DND-41 (cell line): ENCODE measurements around the gene TMEM184B.
A peak's percentile ranks its signal among the peaks of the same experiment; 100 is the strongest.

ENCODE experiments used
- ATAC-seq: fragments of 200-7000 bp; cut with Tn5 transposase; 3 replicates; pipeline ENCODE4 v1.9.1; 2021; ENCODE audit warnings: low read depth; ENCODE audit not compliant: insufficient read depth
- DNase-seq: peaks from one replicate; pipeline ENCODE4 v3.0.0-alpha.2; 2020
- H2AFZ ChIP-seq: 2 replicates; pipeline ENCODE4 v1.6.0; 2012; ENCODE audit warnings: low read depth, low read length
- H3K27ac ChIP-seq: 2 replicates; pipeline ENCODE4 v1.5.1; 2012; ENCODE audit warnings: low read length, inconsistent platforms
- H3K27me3 ChIP-seq: fragments of 200-600 bp; sonication (generic); 2 replicates; pipeline ENCODE4 v1.6.0; 2012; ENCODE audit warnings: low read length, mild to moderate bottlenecking, inconsistent platforms; ENCODE audit not compliant: insufficient read depth, poor library complexity
- H3K36me3 ChIP-seq: 2 replicates; pipeline ENCODE4 v1.5.1; 2012; ENCODE audit warnings: low read length, inconsistent platforms; ENCODE audit not compliant: insufficient read depth
- H3K4me1 ChIP-seq: 2 replicates; pipeline ENCODE4 v1.5.1; 2012; ENCODE audit warnings: mild to moderate bottlenecking, low read length; ENCODE audit not compliant: insufficient read depth
- H3K4me2 ChIP-seq: 2 replicates; pipeline ENCODE4 v1.6.0; 2012; ENCODE audit warnings: mild to moderate bottlenecking, moderate library complexity, low read length, inconsistent platforms; ENCODE audit not compliant: insufficient read depth
- H3K4me3 ChIP-seq, 2 experiments: fragments of 200-600 bp in 1 of 2; shearing (Covaris generic) in 1 of 2; 2 replicates each; pipeline ENCODE4 v1.5.1; 2012 to 2016; ENCODE audit warnings: inconsistent platforms in 2 of 2, low read length in 2 of 2, mild to moderate bottlenecking in 2 of 2, low read depth in 1 of 2, moderate library complexity in 1 of 2
- H3K79me2 ChIP-seq: 2 replicates; pipeline ENCODE4 v1.6.0; 2012; ENCODE audit warnings: low read length, inconsistent platforms; ENCODE audit not compliant: insufficient read depth
- H3K9ac ChIP-seq: 2 replicates; pipeline ENCODE4 v1.6.0; 2012; ENCODE audit warnings: low read depth, mild to moderate bottlenecking, inconsistent platforms, low read length, moderate library complexity
- H3K9me3 ChIP-seq: 2 replicates; pipeline ENCODE4 v1.5.1; 2012; ENCODE audit warnings: low read length, moderate library complexity, mild to moderate bottlenecking, inconsistent platforms; ENCODE audit not compliant: insufficient read depth, severe bottlenecking
- H4K20me1 ChIP-seq: 2 replicates; pipeline ENCODE4 v1.6.0; 2012; ENCODE audit warnings: low read length; ENCODE audit not compliant: insufficient read depth
- CTCF ChIP-seq: IDR thresholded peaks from 2 replicates; pipeline ENCODE4 v1.5.1; 2012; ENCODE audit warnings: borderline replicate concordance, low read length, moderate library complexity, mild to moderate bottlenecking; ENCODE audit not compliant: poor library complexity, severe bottlenecking; ENCODE audit errors: extremely low read depth
- EZH2 ChIP-seq: IDR thresholded peaks from 3 replicates; pipeline ENCODE4 v1.6.1; 2012; ENCODE audit warnings: borderline replicate concordance, low read depth, mild to moderate bottlenecking, moderate library complexity, low read length, inconsistent platforms; ENCODE audit not compliant: severe bottlenecking

Gene TMEM184B

GRCh38 chr22:38313384-38313955 lies 40.7 kb upstream of the TMEM184B start:
- peaks cover 66% of the 10 kb centered on the region for H3K4me1 ChIP-seq
- peaks cover 72% of the 10 kb centered on the region for H4K20me1 ChIP-seq
- H3K9ac ChIP-seq, result no peak overlapping the region
- ATAC-seq, result no peak
- H3K27me3 ChIP-seq, result no peaks in the 10 kb centered on the region
- peak overlapping the region; percentile 13; the same call in 1 of the 2 replicates for H3K27ac ChIP-seq
- H3K4me3 ChIP-seq, result peak overlapping the region in 1 of 2 experiments; percentile 26; a peak in 1 of 4 replicates
- TF ChIP-seq CTCF, result no peak
- TF ChIP-seq EZH2, result no peak
- peak overlapping the region; percentile 69; the same call in 1 of the 2 replicates for H3K4me2 ChIP-seq
- H2AFZ ChIP-seq, result no peak overlapping the region
- H3K79me2 ChIP-seq, result peaks cover 90% of the 10 kb centered on the region
- H3K36me3 ChIP-seq, result peaks cover 64% of the 10 kb centered on the region
- DNase-seq, result peak; percentile 17
- no peaks in the 10 kb centered on the region for H3K9me3 ChIP-seq

- Histone ChIP-seq H3K4me1 (peaks cover 59% of the 10 kb centered on the region), H3K27ac (no peak overlapping the region; the same call in 1 of the 2 replicates), H3K9ac (no peak overlapping the region), H4K20me1 (peaks cover 82% of the 10 kb centered on the region), H3K9me3 (no peaks in the 10 kb centered on the region), H3K79me2 (peaks cover 97% of the 10 kb centered on the region), H3K36me3 (peaks cover 73% of the 10 kb centered on the region), H3K4me3 (no peak overlapping the region), H3K4me2 (no peak overlapping the region), H3K27me3 (no peaks in the 10 kb centered on the region), H2AFZ (no peak overlapping the region)
- ATAC-seq, result no peak
- TF ChIP-seq CTCF, result no peak
- no peak for TF ChIP-seq EZH2
- no peak for DNase-seq
Observed at GRCh38 chr22:38312261-38312800, 39.5 kb upstream of the TMEM184B start.

- no peak overlapping the region for H2AFZ ChIP-seq
- H4K20me1 ChIP-seq, result peaks cover 83% of the 10 kb centered on the region
- H3K4me3 ChIP-seq, result no peak overlapping the region
- H3K9me3 ChIP-seq, result no peaks in the 10 kb centered on the region
- H3K4me1 ChIP-seq, result peaks cover 55% of the 10 kb centered on the region
- H3K79me2 ChIP-seq, result peaks cover 98% of the 10 kb centered on the region
- no peak overlapping the region for H3K4me2 ChIP-seq
- peak; percentile 20; the same call in 1 of the 3 replicates for ATAC-seq
- DNase-seq, result no peak
- no peak overlapping the region for H3K9ac ChIP-seq
- H3K27ac ChIP-seq, result peak overlapping the region; percentile 49; the same call in 1 of the 2 replicates
- peaks cover 77% of the 10 kb centered on the region for H3K36me3 ChIP-seq
- no peaks in the 10 kb centered on the region for H3K27me3 ChIP-seq
- no peak for TF ChIP-seq CTCF
- TF ChIP-seq EZH2, result no peak
Observed at GRCh38 chr22:38311323-38311620, 38.5 kb upstream of the TMEM184B start.
